COLO668 (cell line): ENCODE results near the gene ARNT2.

Experiments used
- DNase-seq: peaks from one replicate; lab custom pipeline; 2025; ENCODE audit not compliant: unreplicated experiment; lab: John Stamatoyannopoulos, UW

Gene ARNT2

GRCh38 chr15:80590761-80591355 lies 186.7 kb downstream of the ARNT2 start:
- no peak for DNase-seq

DNA sequence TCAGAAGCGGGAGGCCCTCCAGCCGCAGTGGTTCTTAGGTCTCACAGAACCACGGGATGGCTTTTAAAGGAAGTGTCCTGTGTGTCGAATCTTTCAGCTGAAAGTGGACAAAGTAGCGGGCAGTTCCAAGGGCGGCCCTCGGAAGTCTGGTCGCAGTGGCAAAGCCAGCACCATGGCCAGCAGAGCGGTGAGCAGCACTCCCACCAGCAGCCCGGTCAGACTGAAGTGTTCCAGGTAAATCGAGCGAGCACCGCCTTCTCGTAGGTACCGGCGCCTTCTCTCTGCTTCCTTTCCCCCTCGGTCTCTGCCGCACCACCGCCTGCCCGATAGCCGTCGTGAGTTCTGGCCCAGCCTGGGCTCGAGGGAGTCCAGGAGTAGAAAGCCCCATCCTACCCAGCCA lies 187.3 kb downstream of the ARNT2 start:
- no peak for DNase-seq

DNA sequence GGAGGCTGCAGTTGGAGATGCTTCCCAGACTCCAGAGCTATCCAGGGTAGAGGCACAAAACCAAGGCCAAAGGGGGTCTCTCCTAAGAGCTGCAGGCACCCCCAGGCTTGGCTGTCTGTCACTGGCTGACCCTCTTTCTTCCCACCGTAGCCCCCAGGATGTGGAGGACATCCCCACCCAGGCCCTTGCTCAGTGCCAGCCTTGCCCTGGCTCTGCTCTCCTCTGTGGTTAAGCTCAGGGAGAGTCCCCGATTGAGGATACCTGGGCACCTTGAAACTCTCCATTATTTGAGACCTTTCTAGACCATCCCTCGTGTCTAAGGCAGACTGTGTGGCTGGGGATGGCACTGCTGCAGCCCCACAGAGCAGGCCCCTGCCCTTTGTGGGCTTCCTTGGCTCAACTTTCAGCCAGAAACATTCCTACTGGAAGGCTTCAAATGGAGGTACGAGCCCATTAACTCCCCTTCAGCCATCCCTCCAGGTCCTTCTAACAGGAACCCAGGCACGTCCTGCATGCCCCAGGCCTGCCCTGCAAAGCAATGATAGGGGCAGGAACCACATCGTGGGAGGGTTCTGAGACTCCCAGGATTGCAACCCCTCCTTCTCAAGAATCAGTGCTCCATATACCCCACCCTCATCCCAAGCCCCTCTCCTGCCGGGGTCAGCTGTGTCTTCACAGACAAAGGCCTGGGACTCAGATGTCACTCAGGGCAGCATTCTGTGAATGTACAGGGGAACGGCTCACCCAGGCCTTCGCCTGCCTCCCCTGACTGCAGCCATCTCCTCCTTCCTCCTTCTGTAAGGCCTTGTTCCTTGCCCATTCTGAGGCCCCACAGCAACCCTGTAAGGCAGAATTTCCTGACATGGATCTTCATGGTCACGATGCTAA lies 188.0 kb downstream of the ARNT2 start:
- no peak for DNase-seq

DNA sequence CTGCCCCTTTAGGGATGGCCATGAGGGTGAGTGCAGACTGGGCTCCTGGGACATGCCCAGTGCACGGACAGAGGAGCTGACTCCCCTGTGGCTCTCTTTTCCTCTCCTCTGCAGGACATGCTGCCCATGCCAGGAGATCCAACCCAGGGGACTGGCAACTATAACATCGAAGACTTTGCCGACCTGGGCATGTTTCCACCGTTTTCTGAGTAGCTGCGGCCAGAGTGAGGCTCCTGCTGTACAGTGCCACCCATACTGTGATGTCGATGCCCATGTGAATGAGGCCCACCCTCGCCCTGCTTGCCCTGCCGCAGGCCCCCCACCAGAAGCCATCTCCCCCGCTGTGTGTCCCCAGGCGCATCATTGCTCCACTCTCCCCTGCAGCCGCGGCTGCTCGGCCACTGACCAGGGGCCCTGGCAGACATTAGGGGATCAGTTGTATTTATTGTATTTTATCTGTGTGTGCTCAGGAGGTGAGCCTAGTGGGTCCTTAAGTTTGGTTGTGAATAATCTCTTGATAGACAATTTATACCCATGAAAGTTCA lies 189.4 kb downstream of the ARNT2 start:
- DNase-seq = no peak

- no peak for DNase-seq
These were observed 190.1 kb downstream of the ARNT2 start for GRCh38 chr15:80594091-80594889.

- no peak for DNase-seq
These were observed 191.2 kb downstream of the ARNT2 start for GRCh38 chr15:80595396-80595795.

DNA sequence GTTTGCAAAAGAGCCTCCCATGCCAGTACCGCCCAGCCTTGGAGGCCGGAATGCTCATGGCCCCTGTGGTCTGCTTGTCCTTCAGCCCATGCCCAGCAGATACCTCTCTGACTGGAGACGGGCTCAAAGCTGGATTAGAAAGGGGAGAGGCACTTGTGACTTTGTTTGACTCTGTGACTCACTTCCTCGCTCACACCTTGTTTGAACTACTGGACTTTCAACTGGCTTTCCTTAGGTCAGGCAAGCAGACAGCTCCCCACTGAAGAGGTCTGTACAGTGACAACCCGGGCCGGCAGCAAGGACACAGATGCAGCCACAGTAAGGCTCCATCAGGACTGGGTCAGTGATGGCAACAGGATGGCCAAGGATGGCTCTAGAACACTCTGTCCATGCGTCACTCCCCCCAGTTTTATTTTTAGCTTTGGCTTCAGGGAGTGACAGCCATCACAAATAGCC lies 192.4 kb downstream of the ARNT2 start:
- no peak for DNase-seq

- DNase-seq = no peak
These were observed 192.9 kb downstream of the ARNT2 start for GRCh38 chr15:80597076-80597475.

GRCh38 chr15:80599359-80599758 lies 195.2 kb downstream of the ARNT2 start:
- DNase-seq = no peak

DNA sequence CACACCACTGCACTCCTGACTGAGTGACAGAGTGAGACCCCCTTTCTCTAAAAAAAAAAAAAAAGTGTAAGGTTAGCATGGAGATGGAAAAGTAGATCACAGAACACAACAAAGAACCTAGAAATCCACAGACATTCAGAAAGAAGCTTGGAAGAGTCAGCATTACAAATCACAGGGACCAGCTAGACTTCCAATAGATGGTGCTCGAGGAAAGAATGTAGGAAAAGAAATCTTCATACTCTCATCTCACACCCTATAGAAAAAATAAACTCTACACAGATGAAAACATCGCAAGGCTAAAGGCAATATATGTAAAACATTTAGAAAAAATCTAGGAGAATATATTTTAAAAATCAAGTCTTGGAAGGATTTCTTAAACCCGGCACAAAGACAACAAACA lies 196.4 kb downstream of the ARNT2 start:
- DNase-seq = no peak

DNA sequence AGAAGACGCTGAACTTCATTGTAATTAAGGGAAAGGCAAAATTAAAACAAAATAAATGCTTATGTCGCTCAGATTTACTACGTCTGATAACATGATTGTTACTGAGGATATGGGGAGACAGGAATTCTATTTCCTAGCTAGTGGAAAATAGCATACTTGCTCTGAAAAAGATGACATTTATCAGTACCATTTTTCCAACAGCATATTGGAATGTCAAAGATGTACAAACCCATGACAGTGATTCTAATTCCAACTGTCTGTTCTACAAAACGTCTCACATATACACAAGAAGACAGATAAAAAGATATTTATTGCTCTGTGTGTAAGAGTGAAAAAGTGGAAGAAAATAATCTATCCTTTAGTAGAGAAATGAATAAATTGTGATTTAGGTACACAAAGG lies 197.1 kb downstream of the ARNT2 start:
- no peak for DNase-seq

- DNase-seq = no peak
These were observed 200.7 kb downstream of the ARNT2 start for GRCh38 chr15:80604583-80605575.

DNA sequence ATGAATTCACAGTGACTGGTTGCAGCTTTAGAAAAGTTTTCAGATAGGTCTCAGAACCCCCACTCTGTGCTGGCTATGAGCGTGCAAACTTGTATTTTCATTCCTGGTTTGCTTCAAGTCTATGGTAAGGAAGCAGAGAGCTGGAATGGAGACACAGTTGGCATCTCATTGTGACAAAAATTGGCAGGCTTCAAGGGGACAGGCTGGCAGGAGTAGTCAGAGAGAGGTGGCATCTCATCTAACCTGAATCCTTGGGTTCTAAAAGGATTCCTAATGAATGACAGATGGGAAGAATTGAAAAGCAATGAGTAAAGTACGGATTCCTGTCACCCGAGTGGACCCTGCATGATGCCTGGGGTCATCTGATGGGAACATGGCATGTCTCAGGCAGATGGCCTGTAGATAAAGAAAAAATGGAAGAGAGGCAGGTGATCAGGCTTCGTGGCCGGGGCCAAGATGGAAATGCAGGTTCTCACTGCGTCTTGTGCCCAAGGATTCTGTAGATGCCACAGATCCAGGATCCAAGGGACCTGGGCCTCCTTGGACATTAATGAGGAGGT lies 201.5 kb downstream of the ARNT2 start:
- DNase-seq = no peak

DNA sequence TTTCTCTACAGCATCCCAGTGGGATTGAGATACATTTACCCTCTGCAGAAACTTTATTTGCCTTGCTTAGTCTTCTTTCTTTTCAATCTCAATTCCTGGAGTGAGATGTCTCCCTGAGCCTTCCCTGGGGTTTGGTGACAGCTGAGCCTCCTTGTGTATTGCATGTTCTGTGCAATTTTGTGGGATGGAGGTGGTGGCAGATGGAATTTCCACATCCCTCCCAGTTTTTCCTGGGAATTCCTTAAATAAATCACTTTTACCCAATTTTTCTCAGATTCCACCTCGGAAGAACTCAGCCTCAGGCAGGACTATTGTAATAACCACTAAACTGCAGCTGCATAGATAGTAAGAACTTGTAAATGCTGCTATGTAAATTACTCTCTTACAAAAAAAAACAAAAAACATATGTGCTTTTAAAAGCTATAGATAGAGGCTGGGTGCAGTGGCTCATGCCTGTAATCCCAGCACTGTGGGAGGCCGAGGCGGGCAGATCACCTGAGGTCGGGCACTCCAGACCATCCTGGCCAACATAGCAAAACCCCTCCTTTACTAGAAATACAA lies 202.4 kb downstream of the ARNT2 start:
- DNase-seq = no peak

DNA sequence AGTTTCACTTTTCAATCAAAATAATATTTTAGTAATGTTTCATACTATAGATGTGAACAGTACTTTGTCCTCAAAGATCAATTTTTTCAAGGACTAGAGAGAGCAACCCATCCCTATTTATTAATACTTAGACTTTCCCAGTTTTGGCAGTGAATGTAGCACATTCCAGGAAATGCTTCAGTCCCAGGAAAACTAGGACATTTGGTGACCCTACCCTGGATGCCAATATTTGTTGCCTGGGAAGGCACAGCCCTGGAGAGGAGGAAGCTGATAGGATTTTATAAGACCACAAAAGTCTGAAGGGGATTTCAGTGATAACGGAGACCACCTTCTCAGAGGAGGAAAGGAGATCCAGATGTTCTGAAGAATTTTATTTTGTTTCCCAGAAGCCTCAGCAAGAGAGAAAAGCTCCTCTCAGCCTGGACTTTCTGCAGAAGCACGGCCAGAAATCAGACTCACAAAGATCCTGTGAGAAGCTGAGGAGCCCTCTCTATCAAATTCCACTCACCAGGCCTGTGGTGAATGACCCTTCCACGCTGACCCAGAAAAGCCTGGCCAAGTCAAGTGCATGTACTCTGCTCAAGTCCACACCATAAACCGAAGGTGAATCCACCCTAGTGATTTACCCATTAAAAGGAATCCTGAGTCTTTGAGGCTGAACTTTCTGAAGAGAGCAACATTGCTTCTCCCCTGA lies 203.3 kb downstream of the ARNT2 start:
- no peak for DNase-seq

DNA sequence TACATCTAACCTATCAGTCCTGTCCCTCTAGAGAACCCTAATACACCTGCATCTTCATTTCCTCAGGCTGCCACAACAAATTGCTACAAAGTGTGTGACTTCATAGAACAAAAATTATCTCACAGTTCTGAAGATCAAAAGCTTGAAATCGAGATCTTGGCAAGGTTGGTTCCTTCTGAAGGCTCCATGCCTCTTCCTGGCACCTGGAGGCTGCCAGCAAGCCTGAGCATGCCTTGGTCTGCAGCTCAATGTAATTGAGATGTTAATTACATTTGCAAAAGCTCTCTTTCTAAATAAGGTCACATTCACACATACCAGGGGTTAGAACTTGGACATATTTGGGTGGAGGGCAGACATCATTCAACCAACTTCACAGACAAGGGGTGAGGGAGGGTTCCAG lies 204.5 kb downstream of the ARNT2 start:
- no peak for DNase-seq

- DNase-seq = no peak
These were observed 204.9 kb downstream of the ARNT2 start for GRCh38 chr15:80609091-80609490.

DNA sequence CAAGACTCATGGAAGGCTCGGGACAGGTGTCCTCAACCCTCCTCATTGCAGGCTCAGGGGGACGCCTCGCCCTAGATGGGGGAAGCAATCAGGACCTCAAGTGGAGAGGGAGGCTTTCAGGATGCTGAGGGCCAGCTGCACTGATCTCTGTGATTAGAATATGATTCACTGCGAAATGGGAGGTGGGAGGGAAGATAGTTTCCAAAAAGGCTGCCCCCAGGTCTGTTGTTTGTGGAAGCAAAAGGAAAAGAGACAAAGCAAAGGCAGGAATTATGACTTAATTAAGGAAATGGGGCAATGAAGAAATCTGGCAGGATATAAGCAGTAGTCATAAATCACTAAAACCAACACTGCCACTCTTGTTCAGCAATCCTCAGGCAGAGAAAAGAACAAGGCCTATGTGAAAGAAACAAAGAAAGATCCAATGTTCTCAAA lies 205.3 kb downstream of the ARNT2 start:
- no peak for DNase-seq

DNA sequence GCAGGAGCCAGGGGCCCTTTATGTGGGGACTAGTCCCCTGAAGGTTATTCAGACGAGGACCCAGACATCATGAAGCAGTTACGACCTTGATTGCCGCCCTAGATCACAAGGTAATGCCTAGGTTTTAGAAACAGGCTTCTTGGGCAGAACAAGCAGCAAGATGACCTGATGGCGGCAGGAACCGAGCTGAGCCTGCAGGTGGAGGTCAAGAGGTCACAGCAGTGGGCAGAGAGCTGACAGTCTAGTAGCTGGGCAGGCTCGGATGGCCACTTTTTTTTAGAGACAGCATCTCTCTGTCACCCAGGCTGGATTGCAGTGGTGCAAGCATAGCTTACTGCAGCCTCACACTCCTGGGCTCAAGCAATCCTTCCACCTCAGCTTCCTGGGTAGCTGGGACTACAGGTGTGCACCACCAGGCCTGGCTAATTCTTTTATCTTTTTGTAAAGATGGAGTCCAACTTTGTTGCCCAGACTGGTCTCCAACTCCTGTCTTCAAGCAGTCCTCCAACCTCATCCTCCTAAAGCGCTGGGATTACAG lies 207.4 kb downstream of the ARNT2 start:
- no peak for DNase-seq
